Measurements from ENCODE around the gene TTLL3. TPM values are rescaled to one million over a fixed set of nuclear protein-coding genes. Genes with fewer than 3 reads are reported as not detected.

TTLL3 gene
- total RNA-seq, 1 experiment from 2014 or later = 19.5 TPM

DNA sequence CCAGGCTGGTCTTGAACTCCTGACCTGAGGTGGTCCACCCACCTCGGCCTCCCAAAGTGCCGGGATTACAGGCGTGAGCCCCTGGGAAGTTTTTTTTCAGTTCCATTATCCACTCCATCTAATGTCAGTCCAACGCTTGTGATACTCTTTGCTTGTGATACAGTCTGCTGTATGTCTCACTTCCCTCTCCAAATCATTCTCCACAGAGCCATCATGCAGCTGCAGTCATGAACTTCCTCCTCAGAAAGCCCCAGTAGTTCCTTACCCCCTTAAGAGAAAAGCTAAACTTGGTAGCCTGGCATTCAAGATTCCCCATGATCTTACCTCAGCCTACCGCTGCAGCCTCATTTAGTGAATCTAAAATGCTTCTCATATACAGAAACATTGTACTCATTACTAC is 14.9 kb upstream of the TTLL3 start:
- intact Hi-C loops (cut with micrococcal nuclease; ENCODE audit: unreplicated experiment) = no loop called here
- Mint-ChIP-seq H3K27me3 (ENCODE audit: unreplicated experiment) (no peaks in the 10 kb centered on the region), H3K4me1 (ENCODE audit: low read depth, unreplicated experiment) (peaks cover 27% of the 10 kb centered on the region), H3K36me3 (ENCODE audit: insufficient read depth, unreplicated experiment) (peaks cover 81% of the 10 kb centered on the region), H3K9me3 (ENCODE audit: low read depth, unreplicated experiment) (no peaks in the 10 kb centered on the region), H3K27ac (ENCODE audit: unreplicated experiment) (no peak overlapping the region), H3K4me3 (ENCODE audit: low read depth, unreplicated experiment) (peak overlapping the region; percentile 89)
- BruUV-seq (replicated peaks) = no TSS peak
- TF ChIP-seq, protein P1, sequence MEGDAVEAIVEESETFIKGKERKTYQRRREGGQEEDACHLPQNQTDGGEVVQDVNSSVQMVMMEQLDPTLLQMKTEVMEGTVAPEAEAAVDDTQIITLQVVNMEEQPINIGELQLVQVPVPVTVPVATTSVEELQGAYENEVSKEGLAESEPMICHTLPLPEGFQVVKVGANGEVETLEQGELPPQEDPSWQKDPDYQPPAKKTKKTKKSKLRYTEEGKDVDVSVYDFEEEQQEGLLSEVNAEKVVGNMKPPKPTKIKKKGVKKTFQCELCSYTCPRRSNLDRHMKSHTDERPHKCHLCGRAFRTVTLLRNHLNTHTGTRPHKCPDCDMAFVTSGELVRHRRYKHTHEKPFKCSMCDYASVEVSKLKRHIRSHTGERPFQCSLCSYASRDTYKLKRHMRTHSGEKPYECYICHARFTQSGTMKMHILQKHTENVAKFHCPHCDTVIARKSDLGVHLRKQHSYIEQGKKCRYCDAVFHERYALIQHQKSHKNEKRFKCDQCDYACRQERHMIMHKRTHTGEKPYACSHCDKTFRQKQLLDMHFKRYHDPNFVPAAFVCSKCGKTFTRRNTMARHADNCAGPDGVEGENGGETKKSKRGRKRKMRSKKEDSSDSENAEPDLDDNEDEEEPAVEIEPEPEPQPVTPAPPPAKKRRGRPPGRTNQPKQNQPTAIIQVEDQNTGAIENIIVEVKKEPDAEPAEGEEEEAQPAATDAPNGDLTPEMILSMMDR (IDR thresholded peaks at IDR 0.05; ENCODE audit: unreplicated experiment) = no peak
- no peak for DNase-seq
- CTCF ChIA-PET = no interaction called here

DNA sequence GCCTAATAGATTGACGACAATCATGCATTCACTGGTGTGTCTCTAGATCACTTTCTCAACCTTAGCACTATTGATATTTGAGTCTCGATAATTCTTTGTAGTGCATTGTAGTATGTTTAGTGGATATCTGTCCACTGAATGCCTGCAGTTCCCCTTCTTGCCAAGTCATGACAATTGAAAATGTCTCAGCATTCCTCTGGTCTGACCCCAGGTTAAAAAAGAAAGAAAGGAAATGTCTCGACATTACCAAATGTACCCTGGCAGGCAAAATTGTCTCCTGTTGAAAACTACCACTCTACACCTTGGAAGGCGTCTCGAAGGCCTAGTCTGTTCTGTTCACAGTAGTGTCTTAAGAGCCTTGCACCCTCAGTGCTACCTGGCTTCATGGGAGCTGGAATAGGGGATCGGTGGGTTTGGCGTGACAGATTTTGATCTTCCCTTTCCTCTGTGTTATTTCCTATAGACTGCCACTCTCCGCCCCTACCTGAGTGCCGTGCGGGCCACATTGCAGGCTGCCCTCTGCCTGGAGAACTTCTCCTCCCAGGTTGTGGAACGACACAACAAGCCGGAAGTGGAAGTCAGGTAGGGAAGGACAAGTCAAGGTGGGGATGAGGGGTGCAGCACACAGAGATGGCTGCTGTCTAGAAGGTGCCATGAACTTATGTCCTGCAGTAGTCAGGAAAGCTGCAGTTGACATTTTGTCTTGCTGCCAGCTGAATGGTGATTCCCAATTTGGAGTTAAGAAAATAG is 12.7 kb upstream of the TTLL3 start:
- intact Hi-C loops (cut with micrococcal nuclease; ENCODE audit: unreplicated experiment) = no loop called here
- H3K27me3 Mint-ChIP-seq (ENCODE audit: unreplicated experiment) = no peaks in the 10 kb centered on the region
- no peaks in the 10 kb centered on the region for H3K9me3 Mint-ChIP-seq (ENCODE audit: low read depth, unreplicated experiment)
- TF ChIP-seq, protein P1 (IDR thresholded peaks at IDR 0.05; ENCODE audit: unreplicated experiment) = no peak
- CTCF ChIA-PET = interaction anchor here (0.7 kb wide), 1 partner anchor 153 kb away, joined by 5 read pairs; no protein-coding TSS in a partner anchor
- DNase-seq = no peak
- H3K4me3 Mint-ChIP-seq (ENCODE audit: low read depth, unreplicated experiment) = no peak overlapping the region
- BruUV-seq (replicated peaks) = no TSS peak
- peaks cover 20% of the 10 kb centered on the region for H3K4me1 Mint-ChIP-seq (ENCODE audit: low read depth, unreplicated experiment)
- no peak overlapping the region for H3K27ac Mint-ChIP-seq (ENCODE audit: unreplicated experiment)
- H3K36me3 Mint-ChIP-seq (ENCODE audit: insufficient read depth, unreplicated experiment) = peaks cover 86% of the 10 kb centered on the region

DNA sequence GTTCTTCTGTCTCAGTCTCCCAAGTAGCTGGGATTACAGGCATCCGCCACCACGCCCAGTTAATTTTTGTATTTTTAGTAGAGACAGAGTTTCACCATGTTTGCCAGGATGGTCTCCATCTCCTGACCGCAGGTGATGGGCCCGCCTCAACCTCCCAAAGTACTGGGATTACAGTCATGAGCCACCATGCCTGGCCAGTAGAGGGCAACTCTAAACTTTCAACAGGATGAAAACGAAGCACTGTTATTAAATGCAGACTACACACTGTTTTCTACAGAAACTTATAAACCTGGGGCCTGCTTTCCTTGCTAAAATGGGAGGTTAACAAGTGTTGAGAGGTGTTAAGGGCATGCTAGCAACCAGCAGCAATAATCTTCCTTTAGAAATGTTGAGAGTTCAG is 9.5 kb upstream of the TTLL3 start:
- BruUV-seq (replicated peaks) = no TSS peak
- Mint-ChIP-seq H3K36me3 (ENCODE audit: insufficient read depth, unreplicated experiment) (peaks cover 78% of the 10 kb centered on the region), H3K9me3 (ENCODE audit: low read depth, unreplicated experiment) (no peaks in the 10 kb centered on the region), H3K27me3 (ENCODE audit: unreplicated experiment) (no peaks in the 10 kb centered on the region), H3K4me1 (ENCODE audit: low read depth, unreplicated experiment) (peaks cover 1% of the 10 kb centered on the region), H3K27ac (ENCODE audit: unreplicated experiment) (no peak overlapping the region), H3K4me3 (ENCODE audit: low read depth, unreplicated experiment) (no peak overlapping the region)
- intact Hi-C loops (cut with micrococcal nuclease; ENCODE audit: unreplicated experiment) = no loop called here
- CTCF ChIA-PET = no interaction called here
- DNase-seq = no peak
- TF ChIP-seq, protein P1 (IDR thresholded peaks at IDR 0.05; ENCODE audit: unreplicated experiment) = no peak

DNA sequence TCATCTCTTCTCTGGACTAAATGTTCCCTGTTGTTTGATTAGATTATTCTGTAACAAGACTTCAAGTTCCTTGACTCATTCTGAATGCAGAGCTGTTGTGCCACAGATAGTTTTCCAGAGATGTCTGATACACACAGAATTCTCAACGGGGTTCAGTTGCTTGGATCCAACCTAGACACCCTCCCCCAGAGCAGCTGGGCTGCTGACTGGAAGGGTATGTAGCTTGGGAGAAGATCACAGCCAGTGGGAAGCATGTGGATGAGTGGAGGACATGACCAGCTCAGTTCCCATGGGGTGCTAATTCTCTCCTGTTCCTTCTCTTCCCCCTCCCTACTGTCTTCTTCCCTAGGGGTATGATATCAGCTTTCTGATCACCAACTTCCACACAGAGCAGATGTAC is 6.6 kb upstream of the TTLL3 start:
- TF ChIP-seq, protein P1 (IDR thresholded peaks at IDR 0.05; ENCODE audit: unreplicated experiment) = no peak
- Mint-ChIP-seq H3K4me1 (ENCODE audit: low read depth, unreplicated experiment) (peaks cover 2% of the 10 kb centered on the region), H3K27me3 (ENCODE audit: unreplicated experiment) (no peaks in the 10 kb centered on the region)

More for the DNA sequence above, 6.6 kb upstream of the TTLL3 start:
- H3K9me3 Mint-ChIP-seq (ENCODE audit: low read depth, unreplicated experiment) = no peaks in the 10 kb centered on the region
- intact Hi-C loops (cut with micrococcal nuclease; ENCODE audit: unreplicated experiment) = no loop called here
- no TSS peak for BruUV-seq (replicated peaks)
- no peak overlapping the region for H3K4me3 Mint-ChIP-seq (ENCODE audit: low read depth, unreplicated experiment)
- CTCF ChIA-PET = no interaction called here
- peaks cover 70% of the 10 kb centered on the region for H3K36me3 Mint-ChIP-seq (ENCODE audit: insufficient read depth, unreplicated experiment)
- no peak for DNase-seq
- no peak overlapping the region for H3K27ac Mint-ChIP-seq (ENCODE audit: unreplicated experiment)
